Mesenteric fat pad (tissue), 1 donor: ENCODE measurements around the gene TUBA1C. TPM values are rescaled to one million over a fixed set of nuclear protein-coding genes. Genes with fewer than 3 reads are reported as not detected.
"Not testable (repeated sequence)": the region's sequence is repeated elsewhere in the genome, so short reads cannot be mapped to it uniquely, and the experiment has no call there.

ENCODE experiments used
- DNase-seq: peaks from one replicate; pipeline ENCODE4 v3.0.0-alpha.2; 2020; ENCODE audit warnings: low spot score
- total RNA-seq: library from RNA; stranded (reverse); fragmentation: NEBNext Ultra II Directional; extraction: Animal tissue kit (Norgen Biotek cat#: 25700); gene quantifications from one replicate; pipeline ENCODE4 v1.2.1, GENCODE V29; 2021
- donor health status: DM: yes; HTN: yes; CAD: no.

TUBA1C gene
- total RNA-seq, 1 donor from 2014 or later: 173 TPM

DNA sequence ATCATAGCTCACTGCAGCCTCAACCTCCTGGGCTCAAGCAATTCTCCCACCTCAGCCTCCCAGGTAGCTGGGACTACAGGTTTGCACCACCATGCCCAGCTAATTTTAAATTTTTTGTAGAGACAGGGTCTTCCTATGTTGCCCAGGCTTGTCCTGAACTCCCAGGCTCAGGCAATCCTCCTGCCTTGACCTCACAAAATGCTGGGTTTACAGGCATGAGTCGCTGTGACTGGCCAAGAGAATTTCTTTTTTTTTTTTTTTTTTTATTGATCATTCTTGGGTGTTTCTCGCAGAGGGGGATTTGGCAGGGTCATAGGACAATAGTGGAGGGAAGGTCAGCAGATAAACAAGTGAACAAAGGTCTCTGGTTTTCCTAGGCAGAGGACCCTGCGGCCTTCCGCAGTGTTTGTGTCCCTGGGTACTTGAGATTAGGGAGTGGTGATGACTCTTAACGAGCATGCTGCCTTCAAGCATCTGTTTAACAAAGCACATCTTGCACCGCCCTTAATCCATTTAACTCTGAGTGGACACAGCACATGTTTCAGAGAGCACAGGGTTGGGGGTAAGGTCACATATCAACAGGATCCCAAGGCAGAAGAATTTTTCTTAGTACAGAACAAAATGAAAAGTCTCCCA lies 18.0 kb downstream of the TUBA1C start:
- DNase-seq: not testable (repeated sequence)

DNA sequence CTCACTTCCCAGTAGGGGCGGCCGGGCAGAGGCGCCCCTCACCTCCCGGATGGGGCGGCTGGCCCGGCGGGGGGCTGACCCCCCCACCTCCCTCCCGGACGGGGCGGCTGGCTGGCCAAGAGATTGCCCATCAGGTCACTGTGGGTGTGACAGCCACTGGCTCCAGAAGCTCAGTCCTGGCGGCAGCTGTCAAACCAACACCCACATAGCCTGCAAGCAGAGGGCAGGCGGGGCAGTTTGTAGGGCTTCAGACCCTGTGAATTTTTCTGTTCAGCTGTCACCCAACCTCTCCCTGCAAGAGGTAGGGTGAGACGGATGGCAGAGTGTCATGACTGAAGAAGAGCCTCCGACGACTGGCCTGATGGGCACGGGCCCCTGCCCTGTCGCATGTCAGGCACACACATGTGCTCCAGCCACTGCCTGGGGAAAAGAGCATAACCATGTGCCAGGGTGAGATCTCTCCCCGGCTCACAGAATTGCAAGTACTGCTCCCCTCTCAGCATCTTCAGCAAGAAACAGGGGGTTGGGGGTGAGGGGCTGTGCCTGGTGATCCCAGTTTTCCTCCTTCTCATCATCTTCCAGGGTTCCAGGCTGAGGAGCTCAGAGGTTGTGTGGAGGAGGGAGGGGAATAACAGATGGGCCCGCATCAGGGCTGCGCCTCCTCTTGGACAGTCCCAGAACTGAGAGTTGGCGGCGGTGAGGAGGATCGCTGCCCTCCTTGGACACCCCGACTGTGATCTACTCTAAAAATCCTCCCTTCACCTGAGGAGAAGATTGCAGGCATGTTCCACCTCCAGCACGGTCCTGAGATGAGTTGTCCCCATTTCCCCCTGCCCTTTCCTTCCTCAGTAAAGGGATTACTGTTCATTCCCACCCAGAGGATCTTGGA lies 18.9 kb downstream of the TUBA1C start:
- DNase-seq: no peak

DNA sequence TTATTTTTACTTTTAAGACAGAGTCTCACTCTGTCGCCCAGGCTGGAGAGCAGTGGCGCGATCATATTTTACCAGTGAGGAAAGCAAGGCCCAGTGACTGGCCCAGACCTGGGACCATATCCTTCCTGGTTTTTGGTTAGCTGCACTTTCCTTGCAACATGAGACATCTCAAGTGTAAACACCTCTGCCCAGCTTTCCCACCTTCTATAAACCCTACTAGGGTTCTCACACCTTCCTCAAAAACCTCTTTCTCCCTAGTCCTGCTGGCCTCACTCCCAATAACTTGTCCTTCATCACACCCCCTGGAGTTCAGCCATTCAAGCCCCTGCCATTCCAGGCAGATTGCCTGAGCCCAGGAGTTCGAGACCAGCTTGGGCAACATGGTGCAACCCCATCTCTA lies 19.8 kb downstream of the TUBA1C start:
- no peak for DNase-seq

DNA sequence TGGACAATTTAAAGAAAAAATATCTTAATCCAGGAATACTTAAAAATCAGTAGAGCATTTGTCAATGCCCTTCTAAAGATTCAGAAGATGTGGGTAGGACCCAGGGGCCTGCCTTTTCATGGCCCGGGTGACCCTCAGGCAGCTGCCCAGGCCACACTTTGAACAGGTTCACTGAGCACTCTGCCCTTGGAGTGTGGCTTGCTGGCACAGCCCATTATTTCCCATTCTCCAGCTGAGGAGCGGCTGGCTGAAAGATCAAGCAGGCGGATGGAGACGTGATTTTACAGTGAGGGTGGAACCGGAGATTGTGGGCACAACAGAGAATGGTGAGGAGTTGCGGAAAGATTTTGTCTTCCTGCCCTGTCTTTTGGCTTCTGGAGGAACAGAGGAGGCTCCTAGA lies 23.0 kb downstream of the TUBA1C start:
- DNase-seq: no peak

DNA sequence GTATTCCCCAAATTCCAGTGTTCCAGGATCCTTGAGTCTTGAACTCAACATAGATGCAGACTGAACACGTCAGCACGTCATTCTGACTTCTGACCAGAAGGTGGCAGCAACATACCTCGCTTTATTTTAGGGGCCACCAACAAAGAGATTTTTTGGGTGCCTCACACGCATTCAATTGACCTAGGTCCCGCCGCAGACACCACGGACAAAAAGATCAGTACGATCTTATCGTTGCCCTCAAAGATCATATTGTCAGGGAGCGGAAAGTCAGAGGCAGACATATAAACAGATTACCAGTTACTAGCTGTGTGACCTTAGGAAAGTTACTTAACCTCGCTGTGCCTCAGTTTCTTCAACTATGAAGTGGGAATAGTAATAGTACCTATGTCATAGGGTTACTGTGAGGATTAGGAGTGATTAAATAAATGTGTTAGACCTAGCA lies 23.6 kb downstream of the TUBA1C start:
- DNase-seq: no peak

DNA sequence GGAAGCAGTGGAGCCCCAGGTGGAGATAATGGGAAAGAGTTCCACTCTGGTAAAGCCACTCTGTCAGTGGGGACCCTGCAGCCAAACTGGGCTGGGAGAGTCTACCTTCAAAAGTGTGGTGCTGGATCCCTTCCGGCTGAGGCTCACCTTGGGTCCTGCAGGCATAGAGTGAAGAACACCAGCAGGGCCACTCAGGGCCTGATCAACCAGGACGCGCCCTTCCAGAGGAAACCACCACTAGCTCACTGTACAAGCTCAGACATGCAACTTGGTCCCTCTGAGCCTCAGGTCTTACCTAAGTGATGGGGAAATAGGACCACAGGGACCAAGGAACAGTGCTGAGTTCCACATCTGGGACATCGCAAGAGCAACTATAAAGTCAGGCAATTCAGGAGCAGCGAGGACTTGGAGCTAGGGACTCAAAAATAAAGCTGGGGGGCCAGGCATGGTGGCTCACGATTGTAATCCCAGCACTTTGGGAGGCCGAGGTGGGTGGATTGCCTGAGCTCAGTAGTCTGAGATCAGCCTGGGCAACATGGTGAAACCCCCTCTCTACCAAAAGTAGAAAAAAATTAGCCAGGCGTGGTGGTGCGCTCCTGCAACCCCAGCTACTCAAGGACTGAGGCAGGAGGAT lies 24.2 kb downstream of the TUBA1C start:
- no peak for DNase-seq

DNA sequence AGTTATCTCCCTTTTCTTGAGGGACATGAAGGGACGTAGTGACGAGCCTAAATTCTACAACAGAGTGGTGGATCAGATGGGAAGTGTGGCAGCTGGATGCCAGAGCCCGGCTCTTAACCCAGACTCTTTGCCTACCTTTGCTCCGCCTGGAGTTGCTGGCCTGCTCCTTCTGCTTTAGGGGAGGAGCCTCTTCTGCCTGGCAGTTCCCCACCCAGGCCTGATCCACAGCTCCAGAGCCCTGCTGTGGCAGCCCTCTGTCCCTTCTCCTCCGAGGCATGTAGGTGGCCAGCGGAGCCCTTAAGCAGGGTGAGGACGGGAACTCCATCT lies 27.8 kb downstream of the TUBA1C start:
- DNase-seq: no peak

DNA sequence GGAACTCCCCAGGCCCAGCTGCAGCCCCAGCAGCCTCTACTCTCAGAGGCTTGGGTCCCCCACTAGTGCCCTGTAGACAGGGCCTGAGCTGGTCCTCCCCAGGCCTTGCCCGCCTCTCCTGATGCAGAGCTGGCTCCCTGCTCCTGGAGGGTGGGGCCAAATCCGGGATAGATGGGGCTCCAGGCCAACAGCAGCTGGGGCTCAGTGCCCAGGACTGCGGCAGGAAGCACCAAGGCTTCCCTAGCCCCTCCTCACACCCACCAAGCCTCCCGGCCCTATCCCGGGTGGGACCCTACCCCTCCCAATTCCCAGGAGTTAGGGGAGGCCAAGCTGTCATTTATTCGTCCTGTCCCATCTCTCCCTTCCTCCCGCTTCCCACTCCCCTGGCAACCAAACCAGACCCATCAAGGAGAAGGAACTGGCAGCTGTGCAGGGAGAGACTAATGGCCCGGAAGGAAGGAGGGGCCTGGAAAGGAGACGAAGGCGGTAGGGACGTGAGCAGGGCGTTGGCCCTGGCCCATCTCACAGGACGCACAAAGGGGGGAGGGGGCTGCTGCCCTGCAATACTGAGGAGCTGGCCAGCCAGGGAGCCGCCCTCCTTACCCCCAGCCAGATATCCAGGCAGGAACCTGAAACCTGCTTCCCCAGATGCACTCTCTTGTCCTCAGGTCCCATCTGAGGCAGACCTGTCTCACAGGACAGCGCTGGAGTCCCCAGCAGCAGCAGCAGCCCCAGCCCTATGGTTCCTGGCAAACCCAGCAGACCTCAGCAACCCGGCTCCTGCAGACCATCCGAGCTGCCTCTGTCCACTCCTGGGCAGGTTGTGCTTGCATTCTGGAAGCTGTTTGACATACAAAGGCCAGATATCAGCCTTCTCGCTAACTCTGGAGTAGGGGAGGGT lies 28.4 kb downstream of the TUBA1C start:
- no peak for DNase-seq

DNA sequence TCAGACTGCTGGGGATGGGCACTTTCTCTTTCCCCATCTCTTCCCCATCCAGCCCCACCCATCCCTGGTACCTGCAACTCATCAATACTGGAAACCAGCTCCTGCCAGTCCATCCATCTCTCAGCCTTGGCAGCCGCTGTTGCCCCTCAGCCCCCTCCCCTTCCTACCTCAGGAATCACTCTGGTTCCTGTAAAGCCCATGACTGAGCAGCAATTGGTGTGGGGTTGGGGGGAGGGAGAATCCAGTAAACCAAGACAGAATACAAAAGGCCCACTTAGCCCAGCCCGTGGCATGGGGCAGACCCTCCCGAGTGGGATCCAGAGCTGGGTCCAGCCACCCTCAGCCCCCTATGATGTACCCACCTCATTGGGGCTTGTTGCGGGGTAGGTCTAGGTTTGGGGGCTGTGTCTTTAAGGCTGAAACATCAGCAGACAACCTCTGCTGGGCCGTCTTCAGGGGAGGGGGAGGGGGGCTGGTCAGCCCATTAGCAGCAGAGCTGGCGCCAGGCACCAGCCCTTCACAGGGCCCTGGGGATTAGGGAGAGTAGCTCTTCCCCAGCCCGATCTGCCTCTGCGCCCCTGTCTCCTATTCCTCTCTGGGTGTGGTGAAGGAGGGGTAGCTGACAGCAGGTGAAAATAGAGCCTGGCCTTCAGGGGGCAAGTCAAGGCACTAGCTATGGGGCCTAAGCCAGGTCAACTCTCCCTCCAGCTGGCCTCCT lies 29.4 kb downstream of the TUBA1C start:
- no peak for DNase-seq

DNA sequence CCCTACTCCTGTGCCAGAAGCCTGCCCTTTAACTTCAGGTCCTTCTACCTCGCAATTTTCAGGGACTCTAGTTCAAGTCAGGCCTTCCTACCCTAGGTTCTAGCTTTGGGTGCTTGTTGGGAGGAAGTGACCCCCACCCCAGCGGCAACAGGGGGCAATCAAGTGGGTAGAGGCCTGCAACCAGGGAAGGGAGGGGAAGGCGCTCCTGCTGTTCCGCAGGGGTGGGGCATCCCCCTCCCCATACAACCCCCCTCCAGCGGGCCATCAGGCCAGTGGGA lies 29.9 kb downstream of the TUBA1C start:
- DNase-seq: no peak

DNA sequence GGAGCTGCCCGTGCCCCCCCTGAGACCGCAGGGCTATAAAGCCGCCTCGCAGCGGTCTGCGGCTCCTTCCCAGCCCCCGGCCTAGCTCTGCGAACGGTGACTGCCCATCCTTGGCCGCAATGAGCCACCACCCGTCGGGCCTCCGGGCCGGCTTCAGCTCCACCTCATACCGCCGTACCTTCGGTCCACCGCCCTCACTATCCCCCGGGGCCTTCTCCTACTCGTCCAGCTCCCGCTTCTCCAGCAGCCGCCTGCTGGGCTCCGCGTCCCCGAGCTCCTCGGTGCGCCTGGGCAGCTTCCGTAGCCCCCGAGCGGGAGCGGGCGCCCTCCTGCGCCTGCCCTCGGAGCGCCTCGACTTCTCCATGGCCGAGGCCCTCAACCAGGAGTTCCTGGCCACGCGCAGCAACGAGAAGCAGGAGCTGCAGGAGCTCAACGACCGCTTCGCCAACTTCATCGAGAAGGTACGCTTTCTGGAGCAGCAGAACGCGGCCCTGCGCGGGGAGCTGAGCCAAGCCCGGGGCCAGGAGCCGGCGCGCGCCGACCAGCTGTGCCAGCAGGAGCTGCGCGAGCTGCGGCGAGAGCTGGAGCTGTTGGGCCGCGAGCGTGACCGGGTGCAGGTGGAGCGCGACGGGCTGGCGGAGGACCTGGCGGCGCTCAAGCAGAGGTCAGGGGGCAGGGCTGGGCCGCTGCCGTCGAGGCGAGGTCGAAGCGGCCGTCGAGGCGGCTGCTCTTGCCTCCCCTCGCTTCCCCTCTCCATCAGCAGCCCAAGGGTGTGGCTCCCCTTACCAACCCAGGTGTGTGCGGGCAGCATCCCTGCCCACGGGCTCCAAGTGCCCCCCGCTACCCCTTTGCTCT lies 30.4 kb downstream of the TUBA1C start, which contains the start of gene PRPH:
PRPH (plus strand) TSS at position 66 of the 855 bp plus-strand sequence; CDS start at position 120, 54 bp downstream.
- no peak for DNase-seq

DNA sequence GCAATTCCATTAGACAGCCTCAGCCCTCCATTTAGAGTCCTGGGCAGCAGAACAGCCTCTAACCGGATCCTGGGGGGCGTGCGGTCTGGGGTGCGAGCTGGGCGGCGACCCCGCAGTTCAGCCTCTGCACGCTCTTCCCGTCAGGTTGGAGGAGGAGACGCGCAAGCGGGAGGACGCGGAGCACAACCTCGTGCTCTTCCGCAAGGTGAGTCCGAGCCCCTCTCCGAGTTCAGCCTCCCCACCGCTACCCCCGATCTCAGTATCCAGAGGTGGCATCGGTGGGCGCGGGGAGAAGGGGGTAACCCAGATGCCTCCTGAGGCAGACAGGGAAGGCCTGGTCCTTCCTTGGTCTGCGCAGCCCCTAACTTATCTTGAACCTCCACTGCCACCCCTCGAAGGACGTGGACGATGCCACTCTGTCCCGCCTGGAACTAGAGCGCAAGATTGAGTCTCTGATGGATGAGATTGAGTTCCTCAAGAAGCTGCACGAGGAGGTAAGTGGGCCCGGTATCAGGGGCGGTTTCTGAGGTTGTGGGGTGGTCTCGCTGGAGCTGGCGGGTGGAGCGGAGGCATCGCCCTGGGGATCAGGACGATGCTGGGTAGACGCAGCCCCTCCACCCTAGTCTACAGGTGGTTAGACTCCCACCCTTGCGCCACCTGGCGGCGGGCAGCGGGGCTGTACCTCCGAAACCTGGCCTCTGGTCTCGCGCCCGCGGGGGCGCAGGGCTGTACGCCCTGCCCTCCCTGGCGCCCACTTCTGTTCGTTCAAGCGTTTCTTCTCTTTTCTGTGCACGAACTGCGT lies 31.4 kb downstream of the TUBA1C start:
- DNase-seq: no peak

DNA sequence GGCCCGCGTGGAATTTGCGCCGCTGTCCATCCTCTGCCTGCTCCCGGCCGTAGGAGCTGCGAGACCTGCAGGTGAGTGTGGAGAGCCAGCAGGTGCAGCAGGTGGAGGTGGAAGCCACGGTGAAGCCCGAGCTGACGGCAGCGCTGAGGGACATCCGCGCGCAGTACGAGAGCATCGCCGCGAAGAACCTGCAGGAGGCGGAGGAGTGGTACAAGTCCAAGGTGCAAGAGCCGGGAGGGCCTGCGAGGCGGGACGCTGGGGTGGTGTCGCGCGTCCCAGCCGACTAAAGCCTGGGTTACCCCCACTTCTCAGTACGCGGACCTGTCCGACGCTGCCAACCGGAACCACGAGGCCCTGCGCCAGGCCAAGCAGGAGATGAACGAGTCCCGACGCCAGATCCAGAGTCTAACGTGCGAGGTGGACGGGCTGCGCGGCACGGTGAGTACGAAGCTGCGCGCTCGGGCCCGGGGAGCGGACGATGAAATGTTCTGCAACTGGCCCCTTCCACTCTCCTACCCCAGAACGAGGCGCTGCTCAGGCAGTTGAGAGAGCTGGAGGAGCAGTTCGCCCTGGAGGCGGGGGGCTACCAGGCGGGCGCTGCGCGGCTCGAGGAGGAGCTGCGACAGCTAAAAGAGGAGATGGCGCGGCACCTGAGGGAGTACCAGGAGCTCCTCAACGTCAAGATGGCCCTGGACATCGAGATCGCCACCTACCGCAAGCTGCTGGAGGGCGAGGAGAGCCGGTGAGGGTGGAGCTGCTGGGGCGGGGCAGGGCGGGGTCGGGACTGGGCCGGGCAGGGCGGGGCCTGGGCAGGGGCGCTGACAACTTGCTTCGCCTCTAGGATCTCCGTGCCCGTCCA lies 32.2 kb downstream of the TUBA1C start:
- DNase-seq: no peak

DNA sequence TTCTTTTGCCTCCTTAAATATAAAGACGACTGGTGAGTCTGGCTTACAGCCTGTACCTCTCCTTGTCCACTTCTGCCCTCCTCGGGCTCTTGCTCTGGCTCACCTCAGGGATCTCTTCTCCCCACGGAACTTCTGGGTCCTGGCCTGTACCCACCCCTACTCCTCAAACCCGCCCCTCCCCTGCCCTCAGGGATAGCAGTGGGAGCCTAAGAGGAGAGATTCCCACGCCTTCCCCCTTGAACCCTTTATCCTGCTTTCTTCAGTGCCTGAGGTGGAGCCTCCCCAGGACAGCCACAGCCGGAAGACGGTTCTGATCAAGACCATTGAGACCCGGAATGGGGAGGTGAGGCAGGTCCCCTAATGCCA lies 32.8 kb downstream of the TUBA1C start:
- no peak for DNase-seq

DNA sequence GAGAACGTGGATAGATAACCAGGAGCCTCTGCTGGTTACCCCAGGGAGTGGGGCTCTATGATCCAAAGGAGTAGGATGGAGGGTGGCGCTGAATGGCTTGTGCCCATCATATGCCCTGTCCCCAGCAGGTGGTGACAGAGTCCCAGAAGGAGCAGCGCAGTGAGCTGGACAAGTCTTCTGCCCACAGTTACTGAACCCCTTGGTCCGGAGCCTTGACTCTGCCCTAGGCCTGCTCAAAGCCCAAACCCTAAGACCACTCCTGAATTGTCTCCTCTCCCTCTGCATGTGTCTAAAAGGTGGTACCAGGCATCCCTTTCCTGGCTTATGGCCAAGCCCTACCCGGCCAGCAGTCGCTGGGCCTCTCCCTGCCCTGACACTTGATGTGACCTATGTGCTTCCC lies 33.3 kb downstream of the TUBA1C start:
- DNase-seq: no peak

DNA sequence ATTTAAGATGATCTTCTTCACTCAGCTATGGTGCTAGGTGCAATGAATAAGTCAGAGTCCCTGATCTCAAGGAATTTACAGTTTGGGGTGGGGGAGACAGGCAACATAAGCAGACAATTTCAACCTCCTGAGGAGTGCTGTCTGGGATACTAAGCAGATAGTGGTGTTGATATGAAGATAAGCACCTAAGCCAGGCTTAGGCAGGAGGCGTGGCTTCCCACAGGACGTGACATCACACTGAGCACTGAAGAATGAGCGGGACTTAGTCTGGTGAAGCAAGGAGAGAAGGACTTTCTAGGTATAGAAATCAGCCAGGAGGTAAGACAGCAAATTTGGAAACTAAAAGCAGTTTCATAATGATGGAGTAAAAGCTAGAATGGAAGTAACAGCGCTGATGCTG lies 36.9 kb downstream of the TUBA1C start:
- no peak for DNase-seq

DNA sequence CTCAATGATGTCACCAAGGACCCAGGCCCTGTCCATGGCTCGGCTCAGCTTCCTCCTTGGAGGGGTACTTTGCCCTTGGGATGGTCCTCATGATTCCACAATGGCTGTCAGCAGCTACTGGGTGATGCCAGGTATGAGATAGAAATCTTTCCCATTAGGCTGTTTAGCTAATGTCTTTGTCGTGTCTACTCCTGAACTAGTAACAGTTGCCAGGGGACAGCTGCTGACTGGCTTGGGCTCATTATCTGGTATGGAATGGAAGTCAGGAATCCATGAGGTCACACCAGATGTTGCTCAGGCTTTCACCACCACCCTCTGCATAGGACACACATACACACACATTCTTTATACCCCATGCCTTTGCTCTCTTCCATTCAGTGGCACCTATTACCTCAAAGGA lies 39.3 kb downstream of the TUBA1C start:
- DNase-seq: no peak
